ENCODE measurements around the gene SPATA6L. TPM values are rescaled to one million over a fixed set of nuclear protein-coding genes. Genes with fewer than 3 reads are reported as not detected.
A peak's percentile ranks its signal among the peaks of the same experiment; 100 is the strongest.

SPATA6L gene
- total and polyA plus RNA-seq, 4 donors = 1.6 to 6.2 (median 2.2) TPM

GRCh38 chr9:4579001-4579400, 87.3 kb downstream of the SPATA6L start:
- Histone ChIP-seq H3K27ac (ENCODE audit: low read depth in 1 of 2, low read length in 2 of 2) (peak overlapping the region; percentile 85 to 86), H3K4me1 (ENCODE audit: control insufficient read depth in 4 of 4, insufficient read depth in 4 of 4, low read length in 3 of 4) (peaks cover 23 to 66% (median 41%) of the 10 kb centered on the region in 4 donors), H3K9me3 (ENCODE audit: control insufficient read depth in 4 of 4, low read length in 3 of 4) (no peaks in the 10 kb centered on the region), H3K27me3 (ENCODE audit: control insufficient read depth in 4 of 4, insufficient read depth in 4 of 4, low read length in 3 of 4) (no peaks in the 10 kb centered on the region), H3K4me3 (ENCODE audit: low read depth in 1 of 3, low read length in 3 of 3) (no peak overlapping the region), H3K36me3 (ENCODE audit: control insufficient read depth in 4 of 4, insufficient read depth in 3 of 4, low read depth in 1 of 4, low read length in 3 of 4) (peaks cover 0 to 26% (median 11%) of the 10 kb centered on the region in 4 donors), H3K9ac (ENCODE audit: low read depth in 1 of 2, low read length in 2 of 2) (peak overlapping the region; percentile 51 to 81)
- WGBS = 32% methylated on average over 2 of the region's 2 CpGs
- no peak for DNase-seq (ENCODE audit: low spot score)
- TF ChIP-seq YY1 (IDR thresholded peaks at IDR 0.05) = peak; percentile 69
- TF ChIP-seq ZBTB33 (IDR thresholded peaks at IDR 0.05) = peak; percentile 57
- no peak for TF ChIP-seq NR2F2 (IDR thresholded peaks at IDR 0.05)
- TF ChIP-seq RXRA (IDR thresholded peaks at IDR 0.05) = peak; percentile 40 to 81
- TF ChIP-seq JUND (IDR thresholded peaks at IDR 0.05) = peak; percentile 51 to 61
- TF ChIP-seq CTCF (IDR thresholded peaks at IDR 0.05; ENCODE audit: low read depth, low read length, missing input control) = no peak
- TF ChIP-seq HNF4A (conservative IDR thresholded peaks at IDR 0.05) = peak; percentile 85
- peak; percentile 47 to 58 for TF ChIP-seq RAD21 (IDR thresholded peaks at IDR 0.05)
- TF ChIP-seq, protein P1, sequence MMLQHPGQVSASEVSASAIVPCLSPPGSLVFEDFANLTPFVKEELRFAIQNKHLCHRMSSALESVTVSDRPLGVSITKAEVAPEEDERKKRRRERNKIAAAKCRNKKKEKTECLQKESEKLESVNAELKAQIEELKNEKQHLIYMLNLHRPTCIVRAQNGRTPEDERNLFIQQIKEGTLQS (IDR thresholded peaks at IDR 0.05) = no peak
- no peak for TF ChIP-seq TAF1 (conservative IDR thresholded peaks at IDR 0.05)
- peak; percentile 13 for TF ChIP-seq FOXA1 (IDR thresholded peaks at IDR 0.05)
- no peak for TF ChIP-seq GABPA (IDR thresholded peaks at IDR 0.05 in 1 of 2, conservative IDR thresholded peaks at IDR 0.05 in 1 of 2)
- TF ChIP-seq FOXA2 (IDR thresholded peaks at IDR 0.05) = peak; percentile 21
- TF ChIP-seq EGR1 (IDR thresholded peaks at IDR 0.05; ENCODE audit: low read depth in 2 of 2) = no peak
- TF ChIP-seq SP1 (IDR thresholded peaks at IDR 0.05) = peak; percentile 76
- peak; percentile 50 for TF ChIP-seq HNF4G (IDR thresholded peaks at IDR 0.05)
- peak; percentile 68 for TF ChIP-seq MAX (IDR thresholded peaks at IDR 0.05)
- TF ChIP-seq, protein P2, sequence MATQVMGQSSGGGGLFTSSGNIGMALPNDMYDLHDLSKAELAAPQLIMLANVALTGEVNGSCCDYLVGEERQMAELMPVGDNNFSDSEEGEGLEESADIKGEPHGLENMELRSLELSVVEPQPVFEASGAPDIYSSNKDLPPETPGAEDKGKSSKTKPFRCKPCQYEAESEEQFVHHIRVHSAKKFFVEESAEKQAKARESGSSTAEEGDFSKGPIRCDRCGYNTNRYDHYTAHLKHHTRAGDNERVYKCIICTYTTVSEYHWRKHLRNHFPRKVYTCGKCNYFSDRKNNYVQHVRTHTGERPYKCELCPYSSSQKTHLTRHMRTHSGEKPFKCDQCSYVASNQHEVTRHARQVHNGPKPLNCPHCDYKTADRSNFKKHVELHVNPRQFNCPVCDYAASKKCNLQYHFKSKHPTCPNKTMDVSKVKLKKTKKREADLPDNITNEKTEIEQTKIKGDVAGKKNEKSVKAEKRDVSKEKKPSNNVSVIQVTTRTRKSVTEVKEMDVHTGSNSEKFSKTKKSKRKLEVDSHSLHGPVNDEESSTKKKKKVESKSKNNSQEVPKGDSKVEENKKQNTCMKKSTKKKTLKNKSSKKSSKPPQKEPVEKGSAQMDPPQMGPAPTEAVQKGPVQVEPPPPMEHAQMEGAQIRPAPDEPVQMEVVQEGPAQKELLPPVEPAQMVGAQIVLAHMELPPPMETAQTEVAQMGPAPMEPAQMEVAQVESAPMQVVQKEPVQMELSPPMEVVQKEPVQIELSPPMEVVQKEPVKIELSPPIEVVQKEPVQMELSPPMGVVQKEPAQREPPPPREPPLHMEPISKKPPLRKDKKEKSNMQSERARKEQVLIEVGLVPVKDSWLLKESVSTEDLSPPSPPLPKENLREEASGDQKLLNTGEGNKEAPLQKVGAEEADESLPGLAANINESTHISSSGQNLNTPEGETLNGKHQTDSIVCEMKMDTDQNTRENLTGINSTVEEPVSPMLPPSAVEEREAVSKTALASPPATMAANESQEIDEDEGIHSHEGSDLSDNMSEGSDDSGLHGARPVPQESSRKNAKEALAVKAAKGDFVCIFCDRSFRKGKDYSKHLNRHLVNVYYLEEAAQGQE (IDR thresholded peaks at IDR 0.05) = peak; percentile 63

Measured in liver (tissue), 9 donors.